DMS79 treated with DMSO at 0.1 percent for 48 hours (cell line): ENCODE measurements around the gene WBP1L.
A peak's percentile ranks its signal among the peaks of the same experiment; 100 is the strongest.
"Not testable (repeated sequence)": the region's sequence is repeated elsewhere in the genome, so short reads cannot be mapped to it uniquely, and the experiment has no call there.

Source experiments
- DNase-seq: peaks from one replicate; lab custom pipeline; 2025; lab: John Stamatoyannopoulos, UW

The WBP1L gene

GRCh38 chr10:102723989-102724388 lies 19.8 kb upstream of the WBP1L start:
- DNase-seq = no peak

GRCh38 chr10:102726274-102726673 lies 17.5 kb upstream of the WBP1L start:
- DNase-seq = no peak

GRCh38 chr10:102727037-102727818 lies 16.5 kb upstream of the WBP1L start:
- no peak for DNase-seq

- peak; percentile 14 for DNase-seq
Measured at GRCh38 chr10:102729029-102730026, 14.4 kb upstream of the WBP1L start.

- DNase-seq = no peak
Measured at GRCh38 chr10:102731222-102731800, 12.4 kb upstream of the WBP1L start.

GRCh38 chr10:102732661-102733060 lies 11.1 kb upstream of the WBP1L start:
- no peak for DNase-seq

GRCh38 chr10:102735065-102735562 lies 8.6 kb upstream of the WBP1L start:
- DNase-seq = no peak

- no peak for DNase-seq
Measured at GRCh38 chr10:102738692-102739121, 5.0 kb upstream of the WBP1L start.

GRCh38 chr10:102740229-102740628 lies 3.5 kb upstream of the WBP1L start:
- DNase-seq = no peak

- no peak for DNase-seq
Measured at GRCh38 chr10:102741726-102742237, 2.0 kb upstream of the WBP1L start.

- not testable (repeated sequence) for DNase-seq
Measured at GRCh38 chr10:102742313-102742712, 1.4 kb upstream of the WBP1L start.

GRCh38 chr10:102743078-102743587 lies 615 bp upstream of the WBP1L start:
- no peak for DNase-seq

GRCh38 chr10:102744374-102745051 lies 765 bp downstream of the WBP1L start:
- DNase-seq = peak; percentile 74

- no peak for DNase-seq
Measured at GRCh38 chr10:102745157-102745556, 1.4 kb downstream of the WBP1L start.

- no peak for DNase-seq
Measured at GRCh38 chr10:102752266-102752930, 8.7 kb downstream of the WBP1L start.

- no peak for DNase-seq
Measured at GRCh38 chr10:102752934-102753664, 9.4 kb downstream of the WBP1L start.

- DNase-seq = no peak
Measured at GRCh38 chr10:102753718-102754117, 10.0 kb downstream of the WBP1L start.

GRCh38 chr10:102757323-102757722 lies 13.6 kb downstream of the WBP1L start:
- no peak for DNase-seq

- no peak for DNase-seq
Measured at GRCh38 chr10:102758240-102758932, 14.6 kb downstream of the WBP1L start.
